Neuron (in vitro differentiated cells): ENCODE results near the gene COMMD7.
"Not testable (repeated sequence)": the region's sequence is repeated elsewhere in the genome, so short reads cannot be mapped to it uniquely, and the experiment has no call there.

Source experiments
- H2AFZ ChIP-seq: one replicate; pipeline ENCODE4 v1.6.1; 2013; ENCODE audit warnings: low read depth, mild to moderate bottlenecking, inconsistent platforms, low read length, moderate library complexity
- H3K27me3 ChIP-seq: one replicate; pipeline ENCODE4 v1.6.1; 2013; ENCODE audit warnings: low read length; ENCODE audit not compliant: insufficient read depth
- H3K36me3 ChIP-seq: one replicate; pipeline ENCODE4 v1.6.1; 2013; ENCODE audit warnings: low read length; ENCODE audit not compliant: insufficient read depth
- H3K4me1 ChIP-seq: one replicate; pipeline ENCODE4 v1.6.1; 2013; ENCODE audit warnings: low read length; ENCODE audit not compliant: insufficient read depth
- H3K4me3 ChIP-seq: 2 replicates; pipeline ENCODE4 v1.5.1; 2013; ENCODE audit warnings: mild to moderate bottlenecking, low read length, moderate library complexity
- H3K9me3 ChIP-seq: one replicate; pipeline ENCODE4 v1.6.1; 2013; ENCODE audit warnings: low read length

Gene COMMD7

GRCh38 chr20:32728435-32728834 is 14.8 kb downstream of the COMMD7 start:
- H3K27me3 ChIP-seq, H3K4me3 ChIP-seq, H3K9me3 ChIP-seq, H3K4me1 ChIP-seq, H2AFZ ChIP-seq: not testable (repeated sequence)
- peaks cover 16% of the 10 kb centered on the region for H3K36me3 ChIP-seq

GRCh38 chr20:32727683-32728082 is 15.6 kb downstream of the COMMD7 start:
- peaks cover 16% of the 10 kb centered on the region for H3K36me3 ChIP-seq
- H3K27me3 ChIP-seq = no peaks in the 10 kb centered on the region
- H3K9me3 ChIP-seq = peaks cover 2% of the 10 kb centered on the region
- no peak overlapping the region for H3K4me3 ChIP-seq
- no peak overlapping the region for H2AFZ ChIP-seq
- no peaks in the 10 kb centered on the region for H3K4me1 ChIP-seq

- no peak overlapping the region for H2AFZ ChIP-seq
- H3K36me3 ChIP-seq = peaks cover 7% of the 10 kb centered on the region
- H3K4me1 ChIP-seq = no peaks in the 10 kb centered on the region
- H3K27me3 ChIP-seq = no peaks in the 10 kb centered on the region
- no peak overlapping the region for H3K4me3 ChIP-seq
- no peaks in the 10 kb centered on the region for H3K9me3 ChIP-seq
Measured at GRCh38 chr20:32718749-32719348, 24.4 kb downstream of the COMMD7 start.

- no peaks in the 10 kb centered on the region for H3K4me1 ChIP-seq
Measured at GRCh38 chr20:32711346-32711745, 31.9 kb downstream of the COMMD7 start.

GRCh38 chr20:32709632-32710121 is 33.6 kb downstream of the COMMD7 start:
- Histone ChIP-seq H3K4me1 (no peaks in the 10 kb centered on the region), H3K27me3 (no peaks in the 10 kb centered on the region), H3K4me3 (no peak overlapping the region), H2AFZ (no peak overlapping the region), H3K36me3 (peaks cover 5% of the 10 kb centered on the region), H3K9me3 (no peaks in the 10 kb centered on the region)

More at GRCh38 chr20:32711346-32711745, 31.9 kb downstream of the COMMD7 start:
- Histone ChIP-seq H3K27me3 (no peaks in the 10 kb centered on the region), H2AFZ (no peak overlapping the region), H3K9me3 (no peaks in the 10 kb centered on the region), H3K36me3 (peaks cover 2% of the 10 kb centered on the region), H3K4me3 (no peak overlapping the region)

- not testable (repeated sequence) for H3K9me3 ChIP-seq, H3K4me1 ChIP-seq, H3K36me3 ChIP-seq, H2AFZ ChIP-seq, H3K4me3 ChIP-seq, H3K27me3 ChIP-seq
Measured at GRCh38 chr20:32709029-32709631, 34.1 kb downstream of the COMMD7 start.

- no peaks in the 10 kb centered on the region for H3K9me3 ChIP-seq
- no peaks in the 10 kb centered on the region for H3K27me3 ChIP-seq
- H2AFZ ChIP-seq = no peak overlapping the region
- H3K4me1 ChIP-seq = no peaks in the 10 kb centered on the region
- H3K36me3 ChIP-seq = peaks cover 20% of the 10 kb centered on the region
- H3K4me3 ChIP-seq = no peak overlapping the region
Measured at GRCh38 chr20:32707691-32708581, 35.3 kb downstream of the COMMD7 start.

- H3K9me3 ChIP-seq = no peaks in the 10 kb centered on the region
- H2AFZ ChIP-seq = no peak overlapping the region
- H3K27me3 ChIP-seq = no peaks in the 10 kb centered on the region
- peaks cover 23% of the 10 kb centered on the region for H3K36me3 ChIP-seq
- no peak overlapping the region for H3K4me3 ChIP-seq
- no peaks in the 10 kb centered on the region for H3K4me1 ChIP-seq
Measured at GRCh38 chr20:32706486-32706885, 36.8 kb downstream of the COMMD7 start.

- no peaks in the 10 kb centered on the region for H3K9me3 ChIP-seq
- no peak overlapping the region for H2AFZ ChIP-seq
- peaks cover 23% of the 10 kb centered on the region for H3K36me3 ChIP-seq
- H3K27me3 ChIP-seq = no peaks in the 10 kb centered on the region
- no peaks in the 10 kb centered on the region for H3K4me1 ChIP-seq
- no peak overlapping the region for H3K4me3 ChIP-seq
Measured at GRCh38 chr20:32702706-32703425, 40.4 kb downstream of the COMMD7 start.

- H3K4me3 ChIP-seq = no peak overlapping the region
Measured at GRCh38 chr20:32697608-32698007, 45.7 kb downstream of the COMMD7 start.

GRCh38 chr20:32695089-32695488 is 48.2 kb downstream of the COMMD7 start:
- Histone ChIP-seq H3K4me1 (no peaks in the 10 kb centered on the region), H3K9me3 (no peaks in the 10 kb centered on the region), H3K4me3 (no peak overlapping the region), H3K36me3 (no peaks in the 10 kb centered on the region), H3K27me3 (no peaks in the 10 kb centered on the region), H2AFZ (no peak overlapping the region)

More at GRCh38 chr20:32697608-32698007, 45.7 kb downstream of the COMMD7 start:
- no peaks in the 10 kb centered on the region for H3K27me3 ChIP-seq
- H3K36me3 ChIP-seq = no peaks in the 10 kb centered on the region
- no peaks in the 10 kb centered on the region for H3K4me1 ChIP-seq
- no peaks in the 10 kb centered on the region for H3K9me3 ChIP-seq
- no peak overlapping the region for H2AFZ ChIP-seq

- H3K4me1 ChIP-seq, H3K9me3 ChIP-seq, H2AFZ ChIP-seq, H3K4me3 ChIP-seq, H3K36me3 ChIP-seq, H3K27me3 ChIP-seq: not testable (repeated sequence)
Measured at GRCh38 chr20:32688966-32689365, 54.3 kb downstream of the COMMD7 start.

- H2AFZ ChIP-seq = no peak overlapping the region
- H3K4me3 ChIP-seq = no peak overlapping the region
- no peaks in the 10 kb centered on the region for H3K4me1 ChIP-seq
- H3K9me3 ChIP-seq = no peaks in the 10 kb centered on the region
- no peaks in the 10 kb centered on the region for H3K36me3 ChIP-seq
- no peaks in the 10 kb centered on the region for H3K27me3 ChIP-seq
Measured at GRCh38 chr20:32687180-32687532, 56.1 kb downstream of the COMMD7 start.
